ENCODE measurements around the gene SLC22A1. TPM values are rescaled to one million over a fixed set of nuclear protein-coding genes. Genes with fewer than 3 reads are reported as not detected.

The SLC22A1 gene
- total RNA-seq, 1 experiment from 2014 or later, result 0.86 TPM

GRCh38 chr6:160146454-160147145 lies 25.0 kb downstream of the SLC22A1 start:
- Histone ChIP-seq H3K79me2 (ENCODE audit: insufficient read depth, low read length) (no peaks in the 10 kb centered on the region), H2AFZ (ENCODE audit: low read depth, low read length, poor library complexity, severe bottlenecking) (no peak overlapping the region), H3K9me2 (ENCODE audit: insufficient read depth) (no peaks in the 10 kb centered on the region), H4K20me1 (ENCODE audit: insufficient read depth) (no peaks in the 10 kb centered on the region), H3K4me1 (ENCODE audit: control insufficient read depth in 1 of 2, insufficient read depth in 2 of 2, low read length in 2 of 2) (no peaks in the 10 kb centered on the region), H3K27ac (ENCODE audit: low read depth, low read length) (no peak overlapping the region), H3K36me3 (ENCODE audit: control insufficient read depth in 1 of 2, insufficient read depth in 2 of 2, low read length in 2 of 2) (no peaks in the 10 kb centered on the region), H3K27me3 (ENCODE audit: insufficient read depth, low read length) (no peaks in the 10 kb centered on the region), H3K9ac (ENCODE audit: low read length) (no peak overlapping the region), H3K9me3 (ENCODE audit: control insufficient read depth in 1 of 2, insufficient read depth in 1 of 2, low read depth in 1 of 2, low read length in 2 of 2) (no peaks in the 10 kb centered on the region), H3K4me2 (ENCODE audit: low read length) (no peak overlapping the region), H3K4me3 (replicated peaks in 1 of 2; ENCODE audit: low read depth in 1 of 2, low read length in 2 of 2) (no peak overlapping the region)
- TF ChIP-seq SP1 (IDR thresholded peaks at IDR 0.05; ENCODE audit: low read depth), result no peak
- no peak for TF ChIP-seq REST (IDR thresholded peaks at IDR 0.05; ENCODE audit: low read depth)
- no peak for TF ChIP-seq POLR2AphosphoS5 (IDR thresholded peaks at IDR 0.05; ENCODE audit: low read depth, low read length)
- no peak for TF ChIP-seq SIN3A (IDR thresholded peaks at IDR 0.05; ENCODE audit: low read depth)
- no peak for TF ChIP-seq SRF (IDR thresholded peaks at IDR 0.05; ENCODE audit: low read depth)
- no peak for TF ChIP-seq ZNF274 (IDR thresholded peaks at IDR 0.05; ENCODE audit: low read depth, low read length)
- no peak for TF ChIP-seq EGR1 (IDR thresholded peaks at IDR 0.05; ENCODE audit: low read depth)
- no peak for TF ChIP-seq EZH2 (IDR thresholded peaks at IDR 0.05)
- TF ChIP-seq POLR2A (IDR thresholded peaks at IDR 0.05; ENCODE audit: borderline replicate concordance, extremely low read depth, insufficient read depth, insufficient read length), result no peak
- no peak for TF ChIP-seq TCF7L2 (IDR thresholded peaks at IDR 0.05; ENCODE audit: borderline replicate concordance, extremely low read depth, insufficient read depth, insufficient read length)
- no peak for TF ChIP-seq ELF1 (IDR thresholded peaks at IDR 0.05; ENCODE audit: borderline replicate concordance, low read depth)
- no peak for TF ChIP-seq YY1 (IDR thresholded peaks at IDR 0.05; ENCODE audit: extremely low read depth, insufficient replicate concordance, low read depth, low read length)
- no peak for ATAC-seq
- intact Hi-C loops (cut with micrococcal nuclease), result no loop called here
- ChIA-PET CTCF (no interaction called here), POLR2A (no interaction called here), RAD21 (ENCODE audit: low non-redundant PET in 1 of 2, low total read pairs in 2 of 2, uncharacterized antibody in 2 of 2, unreplicated experiment in 2 of 2) (no interaction called here)
- BruUV-seq (replicated peaks), result no TSS peak
- no peak for DNase-seq (ENCODE audit: low read depth, low spot score)
